Keratinocyte (primary cell): Measurements from ENCODE around the gene PHIP. TPM values are rescaled to one million over a fixed set of nuclear protein-coding genes. Genes with fewer than 3 reads are reported as not detected.

Source experiments
- DNase-seq: peaks from one replicate; pipeline ENCODE4 v3.0.0-alpha.2; 2011; ENCODE audit warnings: low read depth, missing footprints, low spot score
- FAIRE-seq: peaks from 2 replicates; lab custom pipeline; 2011; peaks lifted over from hg19 to GRCh38; lab: Jason Lieb, UNC
- H2AFZ ChIP-seq: 2 replicates; pipeline ENCODE4 v1.6.0; 2012; ENCODE audit warnings: low read length, control low read depth, inconsistent platforms; ENCODE audit not compliant: control insufficient read depth
- H3K27ac ChIP-seq: 2 replicates; pipeline ENCODE4 v1.5.1; 2011; ENCODE audit warnings: low read length; ENCODE audit not compliant: control insufficient read depth, insufficient read depth
- H3K27me3 ChIP-seq: 3 replicates; pipeline ENCODE4 v1.6.0; 2011; ENCODE audit warnings: low read length; ENCODE audit not compliant: control insufficient read depth, insufficient read depth; ENCODE audit errors: extremely low read depth
- H3K36me3 ChIP-seq, 2 experiments: 2 replicates in 1 of 2; 3 replicates in 1 of 2; pipeline ENCODE4 v1.5.1; 2011; ENCODE audit warnings: low read length in 2 of 2, mild to moderate bottlenecking in 1 of 2; ENCODE audit not compliant: control insufficient read depth in 2 of 2, insufficient read depth in 2 of 2; ENCODE audit errors: extremely low read depth in 1 of 2
- H3K4me1 ChIP-seq: 3 replicates; pipeline ENCODE4 v1.5.1; 2011; ENCODE audit warnings: low read length; ENCODE audit not compliant: control insufficient read depth, insufficient read depth; ENCODE audit errors: extremely low read depth
- H3K4me2 ChIP-seq: 3 replicates; pipeline ENCODE4 v1.6.0; 2011; ENCODE audit warnings: low read depth, low read length; ENCODE audit not compliant: control insufficient read depth, insufficient read depth; ENCODE audit errors: extremely low read depth
- H3K4me3 ChIP-seq, 3 experiments: fragments of 200-600 bp in 1 of 3; sonication (generic) in 1 of 3; 2 replicates in 2 of 3; 3 replicates in 1 of 3; pipeline ENCODE4 v1.5.1; 2011 to 2016; ENCODE audit warnings: low read length in 3 of 3, mild to moderate bottlenecking in 3 of 3, control low read depth in 2 of 3, inconsistent platforms in 1 of 3, low read depth in 1 of 3, mixed read lengths in 1 of 3, mixed run types in 1 of 3, moderate library complexity in 1 of 3; ENCODE audit not compliant: control insufficient read depth in 2 of 3, insufficient read depth in 2 of 3; ENCODE audit errors: extremely low read depth in 1 of 3
- H3K79me2 ChIP-seq: 2 replicates; pipeline ENCODE4 v1.6.0; 2012; ENCODE audit warnings: low read length; ENCODE audit not compliant: control insufficient read depth, insufficient read depth
- H3K9ac ChIP-seq: 3 replicates; pipeline ENCODE4 v1.6.0; 2011; ENCODE audit warnings: low read length; ENCODE audit not compliant: control insufficient read depth, insufficient read depth; ENCODE audit errors: extremely low read depth
- H3K9me1 ChIP-seq: 3 replicates; pipeline ENCODE4 v1.6.0; 2011; ENCODE audit warnings: low read length; ENCODE audit not compliant: control insufficient read depth, insufficient read depth; ENCODE audit errors: extremely low read depth
- H3K9me3 ChIP-seq: 2 replicates; pipeline ENCODE4 v1.5.1; 2012; ENCODE audit warnings: low read depth, low read length; ENCODE audit not compliant: control insufficient read depth
- H4K20me1 ChIP-seq: 3 replicates; pipeline ENCODE4 v1.6.0; 2011; ENCODE audit warnings: low read length; ENCODE audit not compliant: control insufficient read depth, insufficient read depth; ENCODE audit errors: extremely low read depth
- EZH2 ChIP-seq: IDR thresholded peaks from one replicate; pipeline ENCODE4 v1.6.1; 2012; ENCODE audit warnings: inconsistent platforms, mild to moderate bottlenecking, low read length, moderate library complexity
- dilution Hi-C: fragments of 300-500 bp; cut with MboI; formaldehyde crosslinking; loops from one replicate; pipeline ENCODE4 v1.7.0; 2020; ENCODE audit warnings: low sequenced_read_pairs; ENCODE audit not compliant: extremely low pct_ligation_motif_present
- polyA plus RNA-seq, 5 experiments: library from polyadenylated mRNA; depleted of rRNA in 3 of 5; stranded (reverse) in 3 of 5; stranded (forward) in 1 of 5; unstranded in 1 of 5; fragments of >200 nt; gene quantifications; 1 replicate in 1 of 5; 2 replicates in 3 of 5; 3 replicates in 1 of 5; pipeline versions ENCODE4 v1.2.1 to v1.2.3, GENCODE V29; 2011 to 2012; ENCODE audit warnings: missing spikeins in 2 of 5, low read depth in 1 of 5, low replicate concordance in 1 of 5
- TF ChIP-seq, protein P1 (sequence below), 3 experiments: IDR thresholded peaks in 1 of 3; conservative IDR thresholded peaks in 1 of 3; optimal IDR thresholded peaks in 1 of 3; 2 replicates in 2 of 3; 3 replicates in 1 of 3; pipeline versions ENCODE3 to v1.5.1; 2011; ENCODE audit warnings: low read length in 3 of 3, mild to moderate bottlenecking in 3 of 3, moderate library complexity in 2 of 3, control low read depth in 1 of 3, inconsistent platforms in 1 of 3; ENCODE audit not compliant: insufficient read depth in 2 of 3; ENCODE audit errors: extremely low read depth in 1 of 3

Gene PHIP
- polyA plus RNA-seq, 1 donor (not counting 4 experiments of a cell fraction or from before 2014, with no cell fraction given), result 7.9 TPM

DNA sequence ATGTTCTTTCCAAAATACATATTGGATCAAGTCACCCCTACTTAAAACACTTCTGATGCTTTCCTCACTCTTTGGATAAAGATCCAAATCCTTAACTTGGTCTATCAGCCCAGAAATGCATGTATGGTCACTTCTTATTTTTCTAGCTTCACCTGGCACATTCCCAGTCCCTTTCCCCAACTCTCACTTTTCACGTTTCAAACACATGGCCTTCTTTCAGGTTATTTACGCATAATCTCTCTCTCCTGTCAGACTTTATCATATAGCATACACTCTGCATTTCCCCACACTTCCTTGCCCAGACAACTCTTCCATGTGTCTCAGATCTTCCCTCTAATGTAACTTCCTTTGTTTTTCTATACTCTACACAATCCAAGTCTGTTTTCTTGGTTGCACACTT, 12.8 kb downstream of the PHIP start:
- H3K27ac ChIP-seq, result no peak overlapping the region
- FAIRE-seq, result no peak

DNA sequence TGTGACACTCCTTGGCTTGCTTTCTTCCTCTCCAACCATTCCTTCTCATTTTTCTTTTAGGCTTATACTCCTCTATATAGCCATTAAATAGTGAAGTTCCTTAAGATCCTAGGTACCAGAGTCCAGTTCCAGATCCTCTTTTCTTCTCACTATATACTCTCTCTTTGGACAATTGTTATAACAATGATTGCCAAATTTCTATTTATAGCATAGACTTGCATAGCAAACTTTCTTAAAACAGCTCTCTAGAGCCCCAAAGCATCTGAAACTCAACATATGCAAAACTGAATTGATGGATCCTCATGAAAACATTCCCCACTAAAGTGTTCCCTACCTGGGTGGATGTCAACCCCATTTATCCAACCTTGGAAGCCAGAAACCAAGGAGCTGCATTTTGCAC, 13.4 kb downstream of the PHIP start:
- dilution Hi-C loops, result no loop called here
- no peak overlapping the region for H2AFZ ChIP-seq
- no peak overlapping the region for H3K27ac ChIP-seq
- no peak for DNase-seq
- H3K4me1 ChIP-seq, result no peaks in the 10 kb centered on the region
- H3K4me2 ChIP-seq, result no peak overlapping the region
- no peaks in the 10 kb centered on the region for H3K9me1 ChIP-seq
- no peaks in the 10 kb centered on the region for H3K9me3 ChIP-seq
- FAIRE-seq, result no peak
- no peak overlapping the region for H3K9ac ChIP-seq
- peaks cover 6% of the 10 kb centered on the region for H3K79me2 ChIP-seq
- no peak for TF ChIP-seq EZH2
- TF ChIP-seq, protein P1, sequence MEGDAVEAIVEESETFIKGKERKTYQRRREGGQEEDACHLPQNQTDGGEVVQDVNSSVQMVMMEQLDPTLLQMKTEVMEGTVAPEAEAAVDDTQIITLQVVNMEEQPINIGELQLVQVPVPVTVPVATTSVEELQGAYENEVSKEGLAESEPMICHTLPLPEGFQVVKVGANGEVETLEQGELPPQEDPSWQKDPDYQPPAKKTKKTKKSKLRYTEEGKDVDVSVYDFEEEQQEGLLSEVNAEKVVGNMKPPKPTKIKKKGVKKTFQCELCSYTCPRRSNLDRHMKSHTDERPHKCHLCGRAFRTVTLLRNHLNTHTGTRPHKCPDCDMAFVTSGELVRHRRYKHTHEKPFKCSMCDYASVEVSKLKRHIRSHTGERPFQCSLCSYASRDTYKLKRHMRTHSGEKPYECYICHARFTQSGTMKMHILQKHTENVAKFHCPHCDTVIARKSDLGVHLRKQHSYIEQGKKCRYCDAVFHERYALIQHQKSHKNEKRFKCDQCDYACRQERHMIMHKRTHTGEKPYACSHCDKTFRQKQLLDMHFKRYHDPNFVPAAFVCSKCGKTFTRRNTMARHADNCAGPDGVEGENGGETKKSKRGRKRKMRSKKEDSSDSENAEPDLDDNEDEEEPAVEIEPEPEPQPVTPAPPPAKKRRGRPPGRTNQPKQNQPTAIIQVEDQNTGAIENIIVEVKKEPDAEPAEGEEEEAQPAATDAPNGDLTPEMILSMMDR (optimal IDR thresholded peaks at IDR 0.05 in 1 of 3, IDR thresholded peaks at IDR 0.05 in 1 of 3, conservative IDR thresholded peaks at IDR 0.05 in 1 of 3; ENCODE audit: extremely low read depth in 1 of 3, insufficient read depth in 2 of 3, low read length in 3 of 3), result no peak
- H3K36me3 ChIP-seq, result peaks cover 2 to 4% of the 10 kb centered on the region in 2 experiments
- no peak overlapping the region for H3K4me3 ChIP-seq
- H4K20me1 ChIP-seq, result no peaks in the 10 kb centered on the region
- H3K27me3 ChIP-seq, result no peaks in the 10 kb centered on the region

More for the DNA sequence above, 12.8 kb downstream of the PHIP start:
- no peaks in the 10 kb centered on the region for H3K9me3 ChIP-seq
- no peak overlapping the region for H3K9ac ChIP-seq
- dilution Hi-C loops, result no loop called here
- TF ChIP-seq, protein P1 (optimal IDR thresholded peaks at IDR 0.05 in 1 of 3, IDR thresholded peaks at IDR 0.05 in 1 of 3, conservative IDR thresholded peaks at IDR 0.05 in 1 of 3; ENCODE audit: extremely low read depth in 1 of 3, insufficient read depth in 2 of 3, low read length in 3 of 3), result no peak
- TF ChIP-seq EZH2, result no peak
- H2AFZ ChIP-seq, result no peak overlapping the region
- H3K9me1 ChIP-seq, result no peaks in the 10 kb centered on the region
- H3K36me3 ChIP-seq, result peaks cover 0 to 2% of the 10 kb centered on the region in 2 experiments
- no peaks in the 10 kb centered on the region for H3K4me1 ChIP-seq
- H3K27me3 ChIP-seq, result no peaks in the 10 kb centered on the region
- peaks cover 7% of the 10 kb centered on the region for H3K79me2 ChIP-seq
- no peak overlapping the region for H3K4me2 ChIP-seq
- no peak for DNase-seq
- H3K4me3 ChIP-seq, result no peak overlapping the region
- H4K20me1 ChIP-seq, result no peaks in the 10 kb centered on the region
